ENCODE results near the gene CDRT4. TPM values are rescaled to one million over a fixed set of nuclear protein-coding genes. Genes with fewer than 3 reads are reported as not detected.

CDRT4 gene
- total RNA-seq, 1 experiment from 2014 or later = 6.2 TPM

DNA sequence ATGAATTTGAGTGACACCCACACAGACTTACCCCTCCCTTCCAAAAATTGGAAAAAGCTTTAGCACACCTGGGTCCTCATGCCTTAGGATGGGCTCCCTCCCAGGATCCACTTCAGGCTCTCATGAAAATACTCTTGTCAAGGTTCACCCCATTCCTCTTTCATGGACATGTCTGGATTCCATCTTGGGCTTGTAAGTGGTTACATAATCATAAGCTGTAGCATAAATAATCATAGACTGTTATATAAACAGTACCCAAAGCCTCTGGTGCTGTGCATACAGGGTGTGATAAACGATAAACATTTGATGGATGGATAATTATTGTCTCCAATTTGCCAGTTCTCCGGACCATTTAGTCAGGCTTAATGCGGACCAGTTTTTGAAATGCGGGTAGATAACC lies 72.3 kb downstream of the CDRT4 start:
- Histone ChIP-seq H3K9me3 (ENCODE audit: control insufficient read depth in 1 of 2, insufficient read depth in 1 of 2, low read depth in 1 of 2, low read length in 2 of 2) (no peaks in the 10 kb centered on the region), H3K27me3 (ENCODE audit: insufficient read depth, low read length) (no peaks in the 10 kb centered on the region), H3K9me2 (ENCODE audit: insufficient read depth) (no peaks in the 10 kb centered on the region), H3K79me2 (ENCODE audit: insufficient read depth, low read length) (no peaks in the 10 kb centered on the region), H3K4me1 (ENCODE audit: control insufficient read depth in 1 of 2, insufficient read depth in 2 of 2, low read length in 2 of 2) (peaks cover 8 to 16% of the 10 kb centered on the region in 2 experiments), H3K9ac (ENCODE audit: low read length) (no peak overlapping the region), H3K4me2 (ENCODE audit: low read length) (no peak overlapping the region), H3K4me3 (replicated peaks in 1 of 2; ENCODE audit: low read depth in 1 of 2, low read length in 2 of 2) (no peak overlapping the region), H3K36me3 (ENCODE audit: control insufficient read depth in 1 of 2, insufficient read depth in 2 of 2, low read length in 2 of 2) (no peaks in the 10 kb centered on the region), H2AFZ (ENCODE audit: low read depth, low read length, poor library complexity, severe bottlenecking) (no peak overlapping the region), H4K20me1 (ENCODE audit: insufficient read depth) (no peaks in the 10 kb centered on the region), H3K27ac (ENCODE audit: low read depth, low read length) (no peak overlapping the region)
- RAD21 ChIA-PET (ENCODE audit: low non-redundant PET in 1 of 2, low total read pairs in 2 of 2, uncharacterized antibody in 2 of 2, unreplicated experiment in 2 of 2) = no interaction called here
- POLR2A ChIA-PET = no interaction called here
- intact Hi-C loops (cut with micrococcal nuclease) = no loop called here
- ATAC-seq (no peak), DNase-seq (ENCODE audit: low read depth, low spot score) (no peak)
- no TSS peak for BruUV-seq (replicated peaks)
- CTCF ChIA-PET = no interaction called here
- no peak for TF ChIP-seq EZH2 (IDR thresholded peaks at IDR 0.05)
- no peak for TF ChIP-seq JUND (IDR thresholded peaks at IDR 0.05)
- TF ChIP-seq EZH2phosphoT487 (IDR thresholded peaks at IDR 0.05; ENCODE audit: borderline replicate concordance) = no peak
- no peak for TF ChIP-seq RAD21 (IDR thresholded peaks at IDR 0.05; ENCODE audit: low read depth)
- no peak for TF ChIP-seq CBX3 (IDR thresholded peaks at IDR 0.05; ENCODE audit: low read depth)
- TF ChIP-seq, protein P1, sequence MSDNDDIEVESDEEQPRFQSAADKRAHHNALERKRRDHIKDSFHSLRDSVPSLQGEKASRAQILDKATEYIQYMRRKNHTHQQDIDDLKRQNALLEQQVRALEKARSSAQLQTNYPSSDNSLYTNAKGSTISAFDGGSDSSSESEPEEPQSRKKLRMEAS (IDR thresholded peaks at IDR 0.05) = no peak
- no peak for TF ChIP-seq ELF1 (IDR thresholded peaks at IDR 0.05; ENCODE audit: borderline replicate concordance, low read depth)
- TF ChIP-seq, protein P2, sequence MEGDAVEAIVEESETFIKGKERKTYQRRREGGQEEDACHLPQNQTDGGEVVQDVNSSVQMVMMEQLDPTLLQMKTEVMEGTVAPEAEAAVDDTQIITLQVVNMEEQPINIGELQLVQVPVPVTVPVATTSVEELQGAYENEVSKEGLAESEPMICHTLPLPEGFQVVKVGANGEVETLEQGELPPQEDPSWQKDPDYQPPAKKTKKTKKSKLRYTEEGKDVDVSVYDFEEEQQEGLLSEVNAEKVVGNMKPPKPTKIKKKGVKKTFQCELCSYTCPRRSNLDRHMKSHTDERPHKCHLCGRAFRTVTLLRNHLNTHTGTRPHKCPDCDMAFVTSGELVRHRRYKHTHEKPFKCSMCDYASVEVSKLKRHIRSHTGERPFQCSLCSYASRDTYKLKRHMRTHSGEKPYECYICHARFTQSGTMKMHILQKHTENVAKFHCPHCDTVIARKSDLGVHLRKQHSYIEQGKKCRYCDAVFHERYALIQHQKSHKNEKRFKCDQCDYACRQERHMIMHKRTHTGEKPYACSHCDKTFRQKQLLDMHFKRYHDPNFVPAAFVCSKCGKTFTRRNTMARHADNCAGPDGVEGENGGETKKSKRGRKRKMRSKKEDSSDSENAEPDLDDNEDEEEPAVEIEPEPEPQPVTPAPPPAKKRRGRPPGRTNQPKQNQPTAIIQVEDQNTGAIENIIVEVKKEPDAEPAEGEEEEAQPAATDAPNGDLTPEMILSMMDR (IDR thresholded peaks at IDR 0.05 in 2 of 3, conservative IDR thresholded peaks at IDR 0.05 in 1 of 3; ENCODE audit: borderline replicate concordance in 1 of 3, insufficient read depth in 1 of 3, low read depth in 2 of 3, low read length in 2 of 3) = no peak
- TF ChIP-seq ZNF274 (IDR thresholded peaks at IDR 0.05; ENCODE audit: low read depth, low read length) = no peak
- TF ChIP-seq, protein P3, sequence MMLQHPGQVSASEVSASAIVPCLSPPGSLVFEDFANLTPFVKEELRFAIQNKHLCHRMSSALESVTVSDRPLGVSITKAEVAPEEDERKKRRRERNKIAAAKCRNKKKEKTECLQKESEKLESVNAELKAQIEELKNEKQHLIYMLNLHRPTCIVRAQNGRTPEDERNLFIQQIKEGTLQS (IDR thresholded peaks at IDR 0.05) = no peak
- no peak for TF ChIP-seq FOSL1 (IDR thresholded peaks at IDR 0.05; ENCODE audit: low read depth)

Data from HCT116 (cell line).